Fibroblast of the aortic adventitia (primary cell): ENCODE measurements around the gene MT4. TPM values are rescaled to one million over a fixed set of nuclear protein-coding genes. Genes with fewer than 3 reads are reported as not detected.
A peak's percentile ranks its signal among the peaks of the same experiment; 100 is the strongest.
"Not testable (repeated sequence)": the region's sequence is repeated elsewhere in the genome, so short reads cannot be mapped to it uniquely, and the experiment has no call there.

Experiments
- DNase-seq: peaks from one replicate; pipeline ENCODE4 v3.0.0-alpha.2; 2010; ENCODE audit warnings: low read depth
- H3K4me3 ChIP-seq: 2 replicates; pipeline ENCODE4 v1.5.1; 2011; ENCODE audit warnings: low read depth, mild to moderate bottlenecking, control low read depth, low read length, moderate library complexity
- CTCF ChIP-seq: IDR thresholded peaks from 2 replicates; pipeline ENCODE4 v1.5.1; 2011; ENCODE audit warnings: mild to moderate bottlenecking, low read length, control low read depth, inconsistent platforms; ENCODE audit not compliant: insufficient read depth
- total RNA-seq: library from RNA; depleted of rRNA; stranded (reverse); fragments of >200 nt; gene quantifications from 2 replicates; pipeline ENCODE4 v1.2.3, GENCODE V29; 2012; ENCODE audit warnings: low replicate concordance

Gene MT4
- total RNA-seq, 1 donor, result not detected

GRCh38 chr16:56576585-56577299 lies 11.9 kb downstream of the MT4 start:
- peak; percentile 68 for DNase-seq
- no peak overlapping the region for H3K4me3 ChIP-seq
- TF ChIP-seq CTCF, result peak; percentile 84

DNA sequence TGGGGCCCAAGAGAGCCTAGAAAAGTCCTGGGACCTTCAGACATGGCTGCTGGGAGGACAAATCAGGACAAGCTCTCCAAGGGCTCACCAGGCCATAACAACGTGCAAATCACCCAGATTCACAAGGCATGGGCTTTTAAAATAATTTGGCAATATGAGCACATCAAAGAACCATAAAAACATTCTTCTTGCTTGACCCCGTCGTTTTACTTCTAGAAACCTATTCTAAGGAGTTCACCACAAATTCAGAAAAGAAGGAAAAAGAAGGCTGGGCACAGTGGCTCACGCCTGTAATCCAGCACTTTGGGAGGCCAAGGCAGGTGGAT lies 12.4 kb downstream of the MT4 start:
- TF ChIP-seq CTCF, result no peak
- no peak overlapping the region for H3K4me3 ChIP-seq
- DNase-seq, result no peak

GRCh38 chr16:56580391-56581048 lies 15.6 kb downstream of the MT4 start:
- no peak overlapping the region for H3K4me3 ChIP-seq
- DNase-seq, result no peak
- no peak for TF ChIP-seq CTCF

DNA sequence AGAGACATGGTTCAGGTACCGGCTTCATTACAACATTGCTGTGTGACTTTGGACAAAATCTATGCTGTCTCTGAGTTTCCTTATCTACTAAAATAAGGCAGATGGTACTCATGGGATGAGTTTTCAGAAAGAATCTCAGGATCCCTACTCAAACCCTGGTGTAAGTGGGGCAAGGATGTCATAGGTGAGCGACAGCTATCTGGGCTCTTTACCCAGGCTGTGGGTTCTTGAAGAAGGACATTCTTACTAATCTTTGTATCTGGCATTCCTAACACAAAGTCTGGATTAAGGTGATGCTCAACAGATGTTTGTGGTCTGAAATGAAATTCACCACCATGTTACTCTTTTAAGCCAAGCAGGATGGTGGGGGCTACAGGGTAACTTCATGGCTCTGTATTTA lies 18.0 kb downstream of the MT4 start:
- not testable (repeated sequence) for DNase-seq, H3K4me3 ChIP-seq

DNA sequence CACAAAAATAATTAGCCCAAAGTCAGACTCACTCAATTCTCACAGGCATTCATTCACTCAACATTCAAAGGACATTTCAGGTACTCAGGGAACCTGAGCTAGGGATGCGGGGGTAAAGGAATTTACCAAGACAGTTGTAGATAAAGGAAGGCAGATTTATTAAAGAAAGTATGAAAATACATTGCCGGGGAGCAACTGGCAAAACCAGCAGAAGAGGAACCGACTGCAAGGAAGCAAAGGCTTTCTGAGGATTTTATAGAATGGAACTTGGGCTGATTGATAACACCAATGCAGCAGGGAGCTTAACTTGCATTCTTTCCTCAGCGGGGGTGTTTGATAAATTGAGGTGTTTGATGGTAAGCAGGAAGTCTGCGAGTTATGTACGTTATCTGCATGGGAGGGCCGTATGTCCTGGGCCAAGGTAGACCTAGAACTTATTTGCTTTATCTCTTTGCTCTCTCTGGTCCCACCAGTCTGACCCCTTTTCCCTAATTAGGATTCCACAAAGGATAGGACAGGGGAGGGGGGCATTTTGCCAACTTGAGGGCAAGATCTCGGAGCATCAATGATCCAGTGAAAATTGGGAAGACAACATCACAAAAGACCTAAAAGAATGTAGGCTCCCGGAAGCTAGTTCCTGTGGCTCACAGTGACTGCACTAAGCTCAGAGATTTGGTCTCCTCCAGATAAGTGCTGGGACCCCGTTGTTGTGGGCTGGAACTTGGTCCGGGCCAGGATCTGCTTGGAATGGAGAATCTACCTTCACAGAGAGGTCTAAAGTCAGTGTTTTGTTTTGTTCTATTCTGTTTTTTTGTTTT lies 18.7 kb downstream of the MT4 start:
- no peak for DNase-seq
- H3K4me3 ChIP-seq, result no peak overlapping the region
- TF ChIP-seq CTCF, result no peak

GRCh38 chr16:56584276-56584675 lies 19.4 kb downstream of the MT4 start:
- H3K4me3 ChIP-seq, result no peak overlapping the region
- no peak for DNase-seq
- TF ChIP-seq CTCF, result no peak

DNA sequence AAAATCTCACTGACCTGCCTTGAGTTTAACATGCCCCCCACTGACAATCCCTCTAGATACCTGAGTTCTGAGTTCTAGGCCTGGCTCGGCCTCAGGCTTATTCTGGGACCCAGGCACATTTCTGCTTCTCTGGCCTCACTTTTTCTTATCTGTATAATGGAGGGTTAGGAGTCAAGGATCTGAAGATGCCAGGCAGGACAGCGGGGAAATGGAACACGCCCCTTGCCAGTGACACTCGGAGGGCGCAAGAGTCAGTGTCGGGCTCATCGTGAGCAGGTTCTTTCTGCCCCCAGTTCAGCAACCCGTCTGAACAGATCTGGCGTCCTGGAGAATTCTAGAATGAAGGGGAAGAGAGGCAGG lies 23.9 kb downstream of the MT4 start:
- TF ChIP-seq CTCF, result no peak
- peak overlapping the region; percentile 50 for H3K4me3 ChIP-seq
- DNase-seq, result no peak
